Embryonic facial prominence (tissue), 1 donor: ENCODE results near the gene ARF1.

Experiments
- DNase-seq: peaks from one replicate; pipeline ENCODE4 v3.0.0-alpha.2; 2016; ENCODE audit errors: extremely low spot score

Gene ARF1

GRCh38 chr1:228082214-228082917 is at the start of gene ARF1:
Gene ARF1, plus strand, starts transcription at chr1:228082708. Its CDS starts 14,407 bp downstream, at chr1:228097115.
- DNase-seq: peak; percentile 88

- DNase-seq: no peak
Measured at GRCh38 chr1:228033376-228033775, 49.1 kb upstream of the ARF1 start.

GRCh38 chr1:228034954-228035837 is 47.3 kb upstream of the ARF1 start:
- no peak for DNase-seq

GRCh38 chr1:228035844-228036243 is 46.7 kb upstream of the ARF1 start:
- no peak for DNase-seq

- no peak for DNase-seq
Measured at GRCh38 chr1:228036701-228037231, 45.7 kb upstream of the ARF1 start.

- no peak for DNase-seq
Measured at GRCh38 chr1:228037401-228038386, 44.8 kb upstream of the ARF1 start.

GRCh38 chr1:228038387-228039005 is 44.0 kb upstream of the ARF1 start:
- DNase-seq: no peak

GRCh38 chr1:228039006-228039903 is 43.3 kb upstream of the ARF1 start:
- DNase-seq: no peak

GRCh38 chr1:228039986-228040385 is 42.5 kb upstream of the ARF1 start:
- no peak for DNase-seq

GRCh38 chr1:228041316-228041715 is 41.2 kb upstream of the ARF1 start:
- DNase-seq: no peak

- no peak for DNase-seq
Measured at GRCh38 chr1:228042508-228042907, 40.0 kb upstream of the ARF1 start.

GRCh38 chr1:228043281-228043848 is 39.1 kb upstream of the ARF1 start:
- DNase-seq: no peak

- DNase-seq: no peak
Measured at GRCh38 chr1:228044961-228045360, 37.5 kb upstream of the ARF1 start.

- no peak for DNase-seq
Measured at GRCh38 chr1:228045405-228045804, 37.1 kb upstream of the ARF1 start.

GRCh38 chr1:228045871-228046270 is 36.6 kb upstream of the ARF1 start:
- no peak for DNase-seq

- no peak for DNase-seq
Measured at GRCh38 chr1:228046421-228047182, 35.9 kb upstream of the ARF1 start.

GRCh38 chr1:228047183-228047466 is 35.4 kb upstream of the ARF1 start:
- no peak for DNase-seq

- no peak for DNase-seq
Measured at GRCh38 chr1:228048120-228048519, 34.4 kb upstream of the ARF1 start.

GRCh38 chr1:228048659-228049298 is 33.7 kb upstream of the ARF1 start:
- no peak for DNase-seq
